ENCODE measurements around the gene VSX1. TPM values are rescaled to one million over a fixed set of nuclear protein-coding genes. Genes with fewer than 3 reads are reported as not detected.

VSX1 gene
- polyA plus RNA-seq, 1 experiment = 0.06 TPM

- H3K4me3 ChIP-seq (ENCODE audit: low read depth, low read length) = no peak overlapping the region
- peaks cover 40% of the 10 kb centered on the region for H3K27me3 ChIP-seq (ENCODE audit: control insufficient read depth, insufficient read depth, low read length)
- ChIA-PET CTCF (interaction anchor here (1.3 kb wide), 1 partner anchor 9 kb away, joined by 3 read pairs; no protein-coding TSS in a partner anchor), POLR2A (interaction anchor here (0.7 kb wide), 1 partner anchor 80 kb away, joined by 3 read pairs; no protein-coding TSS in a partner anchor)
- DNase-seq (ENCODE audit: low read depth, low spot score) = no peak
- no peak overlapping the region for H3K27ac ChIP-seq (ENCODE audit: low read depth, low read length)
- TF ChIP-seq, protein P1, sequence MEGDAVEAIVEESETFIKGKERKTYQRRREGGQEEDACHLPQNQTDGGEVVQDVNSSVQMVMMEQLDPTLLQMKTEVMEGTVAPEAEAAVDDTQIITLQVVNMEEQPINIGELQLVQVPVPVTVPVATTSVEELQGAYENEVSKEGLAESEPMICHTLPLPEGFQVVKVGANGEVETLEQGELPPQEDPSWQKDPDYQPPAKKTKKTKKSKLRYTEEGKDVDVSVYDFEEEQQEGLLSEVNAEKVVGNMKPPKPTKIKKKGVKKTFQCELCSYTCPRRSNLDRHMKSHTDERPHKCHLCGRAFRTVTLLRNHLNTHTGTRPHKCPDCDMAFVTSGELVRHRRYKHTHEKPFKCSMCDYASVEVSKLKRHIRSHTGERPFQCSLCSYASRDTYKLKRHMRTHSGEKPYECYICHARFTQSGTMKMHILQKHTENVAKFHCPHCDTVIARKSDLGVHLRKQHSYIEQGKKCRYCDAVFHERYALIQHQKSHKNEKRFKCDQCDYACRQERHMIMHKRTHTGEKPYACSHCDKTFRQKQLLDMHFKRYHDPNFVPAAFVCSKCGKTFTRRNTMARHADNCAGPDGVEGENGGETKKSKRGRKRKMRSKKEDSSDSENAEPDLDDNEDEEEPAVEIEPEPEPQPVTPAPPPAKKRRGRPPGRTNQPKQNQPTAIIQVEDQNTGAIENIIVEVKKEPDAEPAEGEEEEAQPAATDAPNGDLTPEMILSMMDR (IDR thresholded peaks at IDR 0.05; ENCODE audit: low read depth, low read length) = no peak
- H3K9me3 ChIP-seq (ENCODE audit: control insufficient read depth, insufficient read depth, low read length) = peaks cover under 1% of the 10 kb centered on the region; the same call in 1 of the 2 replicates
Observed at GRCh38 chr20:25053255-25054031, 28.5 kb downstream of the VSX1 start.

- no peak for DNase-seq (ENCODE audit: low read depth, low spot score)
- Histone ChIP-seq H3K27me3 (ENCODE audit: control insufficient read depth, insufficient read depth, low read length) (peaks cover 37% of the 10 kb centered on the region), H3K27ac (ENCODE audit: low read depth, low read length) (no peak overlapping the region), H3K4me3 (ENCODE audit: low read depth, low read length) (no peak overlapping the region), H3K9me3 (ENCODE audit: control insufficient read depth, insufficient read depth, low read length) (no peaks in the 10 kb centered on the region; the same call in 1 of the 2 replicates)
- ChIA-PET POLR2A (no interaction called here), CTCF (interaction anchor here (1.3 kb wide), 1 partner anchor 10 kb away, joined by 3 read pairs; no protein-coding TSS in a partner anchor)
- TF ChIP-seq, protein P1 (IDR thresholded peaks at IDR 0.05; ENCODE audit: low read depth, low read length) = no peak
Observed at GRCh38 chr20:25052255-25053194, 29.4 kb downstream of the VSX1 start.

GRCh38 chr20:25051386-25052155 lies 30.4 kb downstream of the VSX1 start:
- DNase-seq (ENCODE audit: low read depth, low spot score) = no peak
- ChIA-PET POLR2A (no interaction called here), CTCF (no interaction called here)
- TF ChIP-seq, protein P1 (IDR thresholded peaks at IDR 0.05; ENCODE audit: low read depth, low read length) = no peak
- no peaks in the 10 kb centered on the region; the same call in 1 of the 2 replicates for H3K9me3 ChIP-seq (ENCODE audit: control insufficient read depth, insufficient read depth, low read length)
- peaks cover 36% of the 10 kb centered on the region for H3K27me3 ChIP-seq (ENCODE audit: control insufficient read depth, insufficient read depth, low read length)
- no peak overlapping the region for H3K27ac ChIP-seq (ENCODE audit: low read depth, low read length)
- no peak overlapping the region for H3K4me3 ChIP-seq (ENCODE audit: low read depth, low read length)

DNA sequence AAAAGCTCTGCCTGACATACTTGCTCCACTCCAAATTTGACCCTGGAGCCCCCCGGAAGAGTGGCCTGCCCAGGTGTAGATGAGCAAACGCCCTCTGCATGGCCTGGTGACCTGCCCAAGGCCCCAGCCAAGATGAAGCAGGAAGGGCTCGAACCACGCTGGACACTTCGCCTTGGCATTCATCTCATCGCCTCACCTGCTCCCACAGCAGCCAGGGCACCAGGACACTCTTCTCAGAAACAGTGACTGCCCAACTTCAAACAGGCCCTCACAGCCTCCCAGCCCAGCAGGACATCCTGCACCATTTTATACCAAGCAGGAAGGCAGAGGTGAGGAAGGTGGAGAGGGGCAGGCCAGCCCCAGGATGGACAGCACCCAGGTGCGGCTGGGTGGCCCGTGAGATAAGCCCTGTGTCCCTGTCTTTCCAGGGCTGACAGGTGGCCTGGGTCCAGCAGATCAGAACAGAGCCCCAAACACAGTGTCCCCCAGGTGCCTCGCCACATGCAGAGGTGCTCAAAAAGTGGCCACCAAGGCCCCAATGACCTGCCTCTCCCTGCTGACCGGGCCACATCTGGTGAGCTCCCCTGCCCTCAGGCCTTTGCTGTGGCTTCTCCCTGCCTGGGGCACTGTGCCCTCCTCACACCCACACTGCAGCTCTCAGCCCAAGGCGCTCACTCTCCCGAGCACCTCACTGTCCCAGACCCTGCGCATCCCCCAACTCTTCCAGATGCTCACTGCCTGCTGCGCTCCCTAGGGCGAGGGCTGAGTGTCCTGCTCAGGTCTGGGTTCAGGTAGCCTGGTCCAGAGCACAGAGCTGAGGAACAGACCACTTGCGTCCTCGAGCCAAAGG lies 31.2 kb downstream of the VSX1 start:
- CTCF ChIA-PET = no interaction called here

More for the DNA sequence above, 31.2 kb downstream of the VSX1 start:
- TF ChIP-seq, protein P1 (IDR thresholded peaks at IDR 0.05; ENCODE audit: low read depth, low read length) = no peak
- Histone ChIP-seq H3K27ac (ENCODE audit: low read depth, low read length) (no peak overlapping the region), H3K9me3 (ENCODE audit: control insufficient read depth, insufficient read depth, low read length) (no peaks in the 10 kb centered on the region; the same call in 1 of the 2 replicates), H3K4me3 (ENCODE audit: low read depth, low read length) (no peak overlapping the region), H3K27me3 (ENCODE audit: control insufficient read depth, insufficient read depth, low read length) (peaks cover 34% of the 10 kb centered on the region)
- DNase-seq (ENCODE audit: low read depth, low spot score) = no peak
- POLR2A ChIA-PET = no interaction called here
